Measurements from ENCODE around the gene LAGE3.
"Not testable (repeated sequence)": the region's sequence is repeated elsewhere in the genome, so short reads cannot be mapped to it uniquely, and the experiment has no call there.

Gene LAGE3

GRCh38 chrX:154501423-154501822, 22.3 kb upstream of the LAGE3 start:
- DNase-seq = not testable (repeated sequence)

DNA sequence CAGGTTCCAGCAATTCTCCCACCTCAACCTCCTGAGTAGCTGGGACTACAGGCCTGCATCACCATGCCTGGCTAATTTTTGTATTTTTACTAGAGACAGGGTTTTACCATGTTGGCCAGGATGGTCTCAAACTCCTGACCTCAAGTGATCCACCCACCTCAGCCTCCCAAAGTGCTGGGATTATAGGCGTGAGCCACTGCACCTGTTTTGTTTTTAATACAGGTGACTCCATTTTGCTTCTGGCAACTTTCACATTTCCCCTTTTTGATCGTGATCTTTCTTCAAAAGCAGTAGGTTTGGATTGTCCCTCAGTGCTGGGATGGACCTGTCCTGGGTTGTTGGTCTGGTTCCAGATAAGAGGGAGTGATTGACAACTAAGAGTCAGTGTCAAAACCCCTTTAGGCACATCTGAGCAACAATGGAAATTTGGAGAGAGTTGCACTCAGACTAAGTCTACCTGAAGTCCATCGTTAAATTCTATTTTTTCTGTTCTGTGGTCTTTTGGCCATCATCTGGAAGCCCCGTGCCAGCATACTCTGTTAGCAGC, 17.6 kb upstream of the LAGE3 start:
- DNase-seq = not testable (repeated sequence)

- DNase-seq = no peak
These were observed 16.4 kb upstream of the LAGE3 start for GRCh38 chrX:154495472-154495922.

GRCh38 chrX:154494715-154495114, 15.6 kb upstream of the LAGE3 start:
- no peak for DNase-seq

GRCh38 chrX:154490414-154491083, 11.5 kb upstream of the LAGE3 start, which contains the start of gene SLC10A3:
TSS of gene SLC10A3 (minus strand) at chrX:154490629. CDS start at chrX:154488940, 1,689 bp downstream.
- peak; percentile 92 for DNase-seq

DNA sequence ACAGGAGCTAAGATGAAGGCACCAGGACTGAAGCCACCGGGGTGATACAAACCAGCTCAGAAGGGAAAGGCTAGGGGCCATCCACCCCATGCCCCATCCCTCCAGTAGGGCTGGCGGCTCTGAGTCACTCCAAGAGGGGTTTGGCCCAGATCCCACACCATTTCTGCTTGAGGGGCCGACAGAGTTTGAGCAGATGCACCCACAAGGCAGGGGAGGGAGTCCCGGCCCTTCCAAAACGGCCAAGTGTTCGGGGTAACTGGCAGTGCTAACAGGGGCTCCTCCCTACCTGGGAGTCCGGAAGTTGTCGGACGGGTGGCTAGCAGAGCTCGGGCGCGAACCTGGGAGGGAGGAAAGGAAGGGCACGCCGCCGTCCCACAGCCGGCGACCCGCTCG, 10.9 kb upstream of the LAGE3 start:
- no peak for DNase-seq

- no peak for DNase-seq
These were observed 10.1 kb upstream of the LAGE3 start for GRCh38 chrX:154489182-154489581.

- no peak for DNase-seq
These were observed 9.4 kb upstream of the LAGE3 start for GRCh38 chrX:154488336-154489075.

- DNase-seq = no peak
These were observed 8.6 kb upstream of the LAGE3 start for GRCh38 chrX:154487518-154488290.

- DNase-seq = peak; percentile 25
These were observed 7.5 kb upstream of the LAGE3 start, which contains the start of gene UBL4A for GRCh38 chrX:154486396-154487207. TSS of gene UBL4A (minus strand) at chrX:154486615. CDS start at chrX:154486584, 31 bp downstream.

- peak; percentile 13 for DNase-seq
These were observed 6.9 kb upstream of the LAGE3 start for GRCh38 chrX:154486052-154486395.

GRCh38 chrX:154485150-154486051, 6.3 kb upstream of the LAGE3 start:
- no peak for DNase-seq

GRCh38 chrX:154484255-154485149, 5.4 kb upstream of the LAGE3 start:
- DNase-seq = peak; percentile 53

DNA sequence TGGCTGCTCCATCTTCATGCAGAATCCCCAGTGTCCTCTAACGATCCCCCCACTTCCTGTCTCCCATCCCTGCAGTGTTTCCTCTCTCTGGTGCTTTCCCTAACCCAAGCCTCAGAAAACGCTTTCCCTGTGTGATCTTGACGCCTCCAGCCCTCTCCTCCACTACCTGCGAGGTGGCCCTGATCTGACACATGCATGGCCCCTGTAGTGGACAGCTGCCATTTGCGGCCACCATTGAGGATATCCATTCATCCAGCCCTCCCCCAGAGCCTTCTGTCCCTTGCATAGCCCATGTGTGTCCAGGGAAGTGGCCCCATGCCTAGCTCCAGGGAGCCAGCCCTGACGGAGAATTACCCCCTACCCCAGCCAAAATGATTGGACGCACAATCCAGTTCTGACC, 4.2 kb upstream of the LAGE3 start:
- no peak for DNase-seq

- no peak for DNase-seq
These were observed 3.7 kb upstream of the LAGE3 start for GRCh38 chrX:154482786-154483185.

DNA sequence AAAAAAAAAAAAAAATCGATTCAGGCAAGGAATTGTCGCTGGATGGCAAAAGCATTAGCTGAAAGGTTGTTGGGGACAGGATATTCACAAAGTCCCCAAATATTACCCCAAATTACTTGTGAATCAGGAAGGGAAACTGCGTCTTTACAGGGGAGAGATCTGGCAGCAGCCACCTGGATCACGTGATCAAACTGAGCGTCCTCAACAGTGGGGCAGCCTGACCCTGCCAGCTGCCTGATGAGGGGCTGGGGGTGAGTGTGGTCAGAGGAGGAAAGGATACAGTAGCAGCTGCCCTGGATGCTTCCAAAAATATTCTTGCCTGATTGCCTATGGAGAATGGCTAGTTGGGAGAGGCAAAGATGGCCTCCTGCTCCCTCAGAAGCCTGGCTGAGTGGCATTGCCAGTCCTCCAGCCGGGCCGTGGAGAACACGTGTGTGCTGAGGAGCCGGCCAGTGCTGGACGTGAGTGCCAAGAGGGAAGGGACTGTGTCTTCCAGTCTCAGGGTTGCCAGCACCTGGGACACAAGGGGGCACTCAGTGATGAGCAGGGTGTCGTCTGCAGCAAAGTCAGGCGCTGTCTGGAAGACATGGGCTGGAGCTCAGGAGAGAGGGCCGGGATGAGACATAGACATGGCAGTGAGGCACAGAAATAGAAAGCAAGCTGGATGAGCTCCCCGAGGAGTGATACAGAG, 3.0 kb upstream of the LAGE3 start:
- no peak for DNase-seq

- no peak for DNase-seq
These were observed 2.1 kb upstream of the LAGE3 start for GRCh38 chrX:154481195-154481594.

DNA sequence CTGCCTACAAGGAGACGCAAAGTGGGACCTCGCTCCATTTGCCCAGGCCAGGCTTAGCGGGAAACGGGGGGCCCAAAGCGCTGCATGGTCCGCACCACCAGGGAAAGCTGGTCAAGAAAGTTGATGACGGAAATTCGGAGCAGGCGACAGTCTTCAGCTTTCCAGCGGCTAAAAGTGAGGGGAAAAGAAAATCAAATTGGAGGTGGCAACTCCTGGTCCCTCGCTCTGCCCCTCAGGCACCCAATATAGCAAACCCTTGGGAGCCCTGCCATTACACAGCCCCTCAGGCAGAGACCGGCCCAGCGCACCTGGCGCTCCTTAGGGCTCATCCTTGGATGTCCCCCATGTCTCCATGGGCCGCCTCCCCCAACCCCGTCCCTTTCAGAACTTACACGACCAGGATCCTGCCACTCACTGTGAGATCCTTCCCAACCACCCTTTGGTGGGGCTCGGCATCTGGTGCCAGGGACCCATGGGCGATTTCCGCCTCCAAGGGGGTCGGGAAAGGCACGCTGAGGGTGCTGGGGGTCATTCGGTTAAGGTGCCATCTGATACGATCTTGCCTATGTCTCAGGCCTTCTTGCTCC, 1.1 kb downstream of the LAGE3 start:
- no peak for DNase-seq

GRCh38 chrX:154476821-154477220, 2.3 kb downstream of the LAGE3 start:
- no peak for DNase-seq
